ENCODE measurements around the gene LCE3D.

DNA sequence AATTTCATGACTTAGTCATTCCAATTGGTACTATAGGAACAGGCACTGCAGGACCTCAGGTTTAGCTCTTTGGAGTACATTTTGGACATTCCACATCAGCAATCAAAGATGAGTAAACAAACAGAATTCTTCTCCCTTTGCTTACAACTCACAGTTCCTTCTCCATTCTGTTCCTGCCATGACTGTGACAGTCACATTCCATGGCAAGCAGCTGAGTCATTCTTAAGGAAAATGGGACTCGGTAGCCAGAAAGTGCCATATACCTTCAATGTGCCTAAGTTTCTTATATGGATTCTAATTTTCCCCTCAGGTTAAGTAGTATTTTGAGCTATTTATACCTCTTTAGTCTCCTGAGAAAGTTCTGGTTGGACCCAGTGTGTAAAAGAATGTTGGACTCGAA, 40.4 kb downstream of the LCE3D start:
- TF ChIP-seq, protein P1, sequence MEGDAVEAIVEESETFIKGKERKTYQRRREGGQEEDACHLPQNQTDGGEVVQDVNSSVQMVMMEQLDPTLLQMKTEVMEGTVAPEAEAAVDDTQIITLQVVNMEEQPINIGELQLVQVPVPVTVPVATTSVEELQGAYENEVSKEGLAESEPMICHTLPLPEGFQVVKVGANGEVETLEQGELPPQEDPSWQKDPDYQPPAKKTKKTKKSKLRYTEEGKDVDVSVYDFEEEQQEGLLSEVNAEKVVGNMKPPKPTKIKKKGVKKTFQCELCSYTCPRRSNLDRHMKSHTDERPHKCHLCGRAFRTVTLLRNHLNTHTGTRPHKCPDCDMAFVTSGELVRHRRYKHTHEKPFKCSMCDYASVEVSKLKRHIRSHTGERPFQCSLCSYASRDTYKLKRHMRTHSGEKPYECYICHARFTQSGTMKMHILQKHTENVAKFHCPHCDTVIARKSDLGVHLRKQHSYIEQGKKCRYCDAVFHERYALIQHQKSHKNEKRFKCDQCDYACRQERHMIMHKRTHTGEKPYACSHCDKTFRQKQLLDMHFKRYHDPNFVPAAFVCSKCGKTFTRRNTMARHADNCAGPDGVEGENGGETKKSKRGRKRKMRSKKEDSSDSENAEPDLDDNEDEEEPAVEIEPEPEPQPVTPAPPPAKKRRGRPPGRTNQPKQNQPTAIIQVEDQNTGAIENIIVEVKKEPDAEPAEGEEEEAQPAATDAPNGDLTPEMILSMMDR (IDR thresholded peaks at IDR 0.05), result no peak
- TF ChIP-seq POLR2A (IDR thresholded peaks at IDR 0.05) (no peak), POLR2AphosphoS5 (IDR thresholded peaks at IDR 0.05) (no peak)

All from transverse colon (tissue), 4 donors.